Sigmoid colon (tissue), 7 donors: Measurements from ENCODE around the gene CORO2B. TPM values are rescaled to one million over a fixed set of nuclear protein-coding genes. Genes with fewer than 3 reads are reported as not detected.

Experiments
- DNase-seq: peaks from one replicate; pipeline ENCODE4 v3.0.0-alpha.2; 2019
- H3K27ac ChIP-seq, 4 donors: fragments of 200-600 bp; sonication (generic); one replicate each; pipeline ENCODE4 v1.5.1; 2016 to 2019; ENCODE audit warnings: mild to moderate bottlenecking in 1 of 4
- H3K27me3 ChIP-seq, 3 donors: fragments of 200-600 bp; sonication (generic); one replicate each; pipeline ENCODE4 v1.5.1; 2019; ENCODE audit warnings: mild to moderate bottlenecking in 1 of 3
- H3K36me3 ChIP-seq, 4 donors: fragments of 200-600 bp; sonication (generic); one replicate each; pipeline ENCODE4 v1.5.1; 2016 to 2019
- H3K4me1 ChIP-seq, 4 donors: fragments of 200-600 bp; sonication (generic); one replicate each; pipeline ENCODE4 v1.5.1; 2017 to 2019
- H3K4me3 ChIP-seq, 4 donors: fragments of 200-600 bp; sonication (generic); one replicate each; pipeline ENCODE4 v1.5.1; 2017 to 2019; ENCODE audit warnings: mild to moderate bottlenecking in 2 of 4, moderate library complexity in 1 of 4
- H3K9me3 ChIP-seq, 4 donors: fragments of 200-600 bp in 3 of 4; sonication (generic) in 3 of 4; one replicate each; pipeline versions ENCODE4 v1.5.1 to v1.6.1; 2013 to 2019
- CTCF ChIP-seq, 4 experiments: fragments of 450-650 bp in 3 of 4; fragments of 200-600 bp in 1 of 4; IDR thresholded peaks; one replicate each; pipeline ENCODE4 v1.5.1; 2016 to 2019; ENCODE audit warnings: antibody characterized with exemption in 4 of 4, mild to moderate bottlenecking in 3 of 4, moderate library complexity in 2 of 4
- EP300 ChIP-seq, 4 donors: sonication (generic); formaldehyde crosslinking; IDR thresholded peaks; one replicate each; pipeline ENCODE4 v1.6.1; 2017; ENCODE audit warnings: antibody characterized with exemption in 4 of 4
- POLR2A ChIP-seq, 2 donors: fragments of 450-650 bp; IDR thresholded peaks; one replicate each; pipeline ENCODE4 v1.6.1; 2016; ENCODE audit warnings: antibody characterized with exemption in 2 of 2, mild to moderate bottlenecking in 2 of 2, moderate library complexity in 2 of 2
- POLR2AphosphoS5 ChIP-seq, 4 donors: sonication (generic); formaldehyde crosslinking; IDR thresholded peaks; one replicate each; pipeline ENCODE4 v1.6.1; 2017; ENCODE audit warnings: antibody characterized with exemption in 4 of 4
- WGBS, 2 donors: extraction: QIAGEN DNeasy Blood & Tissue Kit; methylation state at CpG; one replicate each; pipeline ENCODE4 v1.1.7; 2013; 5-methylcytosine and 5-hydroxymethylcytosine counted together
- intact Hi-C: fragments of 100-400 bp; cut with DNase I; formaldehyde crosslinking; loops from one replicate; pipeline ENCODE4 v1.15.1; 2023
- polyA plus RNA-seq, 3 donors: library from polyadenylated mRNA; stranded (reverse); fragments of 200-250 nt; gene quantifications; one replicate each; pipeline ENCODE4 v1.2.3, GENCODE V29; 2013
- total RNA-seq, 4 donors: library from RNA; depleted of rRNA; stranded (reverse); fragments of >200 nt; gene quantifications; one replicate each; pipeline ENCODE4 v1.1.0, GENCODE V29; 2016
- donor health status: healthy with polysubstance abuse.
- donor health status: Bipolar disorder and iron deficiency.
- donor health status: healthy.

CORO2B gene
- total and polyA plus RNA-seq, 7 donors, result 0.46 to 3.9 (median 3.1) TPM

GRCh38 chr15:68580883-68581155 lies 2.0 kb downstream of the CORO2B start:
- H3K27me3 ChIP-seq, result peaks cover 11 to 36% (median 34%) of the 10 kb centered on the region in 3 donors
- intact Hi-C loops, result no loop called here
- no peaks in the 10 kb centered on the region for H3K9me3 ChIP-seq
- WGBS, 2 donors, result 86 to 87% methylated on average over 1 of the region's 1 CpG
- H3K27ac ChIP-seq, result peak overlapping the region in 1 of 4 donors; percentile 76
- no peak for TF ChIP-seq EP300 (IDR thresholded peaks at IDR 0.05)
- no peak for TF ChIP-seq POLR2A (IDR thresholded peaks at IDR 0.05)
- no peak for TF ChIP-seq POLR2AphosphoS5 (IDR thresholded peaks at IDR 0.05)
- TF ChIP-seq CTCF (IDR thresholded peaks at IDR 0.05), result no peak
- H3K4me3 ChIP-seq, result no peak overlapping the region
- DNase-seq, result no peak
- peaks cover 2 to 21% (median 18%) of the 10 kb centered on the region in 4 donors for H3K4me1 ChIP-seq
- H3K36me3 ChIP-seq, result no peaks in the 10 kb centered on the region

GRCh38 chr15:68581725-68582124 lies 2.9 kb downstream of the CORO2B start:
- peaks cover 2 to 21% (median 18%) of the 10 kb centered on the region in 4 donors for H3K4me1 ChIP-seq
- H3K4me3 ChIP-seq, result no peak overlapping the region
- intact Hi-C loops, result no loop called here
- no peaks in the 10 kb centered on the region for H3K9me3 ChIP-seq
- peak overlapping the region in 2 of 4 donors; percentile 6 to 17 for H3K27ac ChIP-seq
- H3K36me3 ChIP-seq, result no peaks in the 10 kb centered on the region
- H3K27me3 ChIP-seq, result peaks cover 7 to 27% (median 27%) of the 10 kb centered on the region in 3 donors
- WGBS, 2 donors, result 76 to 77% methylated on average over 5 of the region's 5 CpGs
- DNase-seq, result peak; percentile 56
- TF ChIP-seq CTCF (IDR thresholded peaks at IDR 0.05) (no peak), EP300 (IDR thresholded peaks at IDR 0.05) (no peak), POLR2AphosphoS5 (IDR thresholded peaks at IDR 0.05) (no peak), POLR2A (IDR thresholded peaks at IDR 0.05) (no peak)

GRCh38 chr15:68582236-68582635 lies 3.4 kb downstream of the CORO2B start:
- intact Hi-C loops, result no loop called here
- 77 to 80% methylated on average over 4 of the region's 4 CpGs for WGBS, 2 donors
- Histone ChIP-seq H3K27me3 (peaks cover 3 to 22% (median 22%) of the 10 kb centered on the region in 3 donors), H3K9me3 (no peaks in the 10 kb centered on the region), H3K36me3 (no peaks in the 10 kb centered on the region), H3K27ac (peak overlapping the region in 1 of 4 donors; percentile 17), H3K4me1 (peaks cover 2 to 21% (median 18%) of the 10 kb centered on the region in 4 donors), H3K4me3 (no peak overlapping the region)
- no peak for DNase-seq
- TF ChIP-seq POLR2A (IDR thresholded peaks at IDR 0.05) (no peak), CTCF (IDR thresholded peaks at IDR 0.05) (no peak), EP300 (IDR thresholded peaks at IDR 0.05) (no peak), POLR2AphosphoS5 (IDR thresholded peaks at IDR 0.05) (no peak)

- intact Hi-C loops, result no loop called here
- H3K4me1 ChIP-seq, result peaks cover 2 to 15% (median 12%) of the 10 kb centered on the region in 4 donors
Measured at GRCh38 chr15:68582864-68583263, 4.1 kb downstream of the CORO2B start.

More at GRCh38 chr15:68582864-68583263, 4.1 kb downstream of the CORO2B start:
- 88 to 91% methylated on average over 3 of the region's 3 CpGs for WGBS, 2 donors
- Histone ChIP-seq H3K4me3 (no peak overlapping the region), H3K27ac (no peak overlapping the region), H3K36me3 (no peaks in the 10 kb centered on the region), H3K9me3 (no peaks in the 10 kb centered on the region), H3K27me3 (peaks cover 3 to 16% (median 16%) of the 10 kb centered on the region in 3 donors)
- peak; percentile 42 for DNase-seq
- TF ChIP-seq CTCF (IDR thresholded peaks at IDR 0.05) (no peak), POLR2A (IDR thresholded peaks at IDR 0.05) (no peak), EP300 (IDR thresholded peaks at IDR 0.05) (no peak), POLR2AphosphoS5 (IDR thresholded peaks at IDR 0.05) (no peak)
